AG04450 (cell line): ENCODE measurements around the gene CNTN1. TPM values are rescaled to one million over a fixed set of nuclear protein-coding genes. Genes with fewer than 3 reads are reported as not detected.

Experiments used
- CTCF ChIA-PET: fragments of 300-600, 350-600 bp; formaldehyde crosslinking; extraction: SDS; loops from one replicate; lab custom pipeline; 2022; ENCODE audit warnings: antibody characterized with exemption, inconsistent platforms; lab: Charles Lee
- POLR2A ChIA-PET: fragments of 350-600 bp; formaldehyde crosslinking; extraction: SDS; loops from one replicate; lab custom pipeline; 2021; ENCODE audit warnings: antibody characterized with exemption, inconsistent platforms; lab: Yijun Ruan, JAX
- DNase-seq: peaks from one replicate; pipeline ENCODE4 v3.0.0-alpha.2; 2011; ENCODE audit warnings: low read depth, low spot score
- H3K27ac ChIP-seq: one replicate; pipeline ENCODE4 v1.5.1; 2012; ENCODE audit warnings: low read depth, low read length, control low read depth
- H3K27me3 ChIP-seq: one replicate; pipeline ENCODE4 v1.6.0; 2012; ENCODE audit warnings: low read length; ENCODE audit not compliant: control insufficient read depth, insufficient read depth
- H3K4me3 ChIP-seq: 2 replicates; pipeline ENCODE4 v1.5.1; 2011; ENCODE audit warnings: mild to moderate bottlenecking, low read depth, low read length, control low read depth
- H3K9me3 ChIP-seq: 2 replicates; pipeline ENCODE4 v1.5.1; 2012; ENCODE audit warnings: low read length; ENCODE audit not compliant: control insufficient read depth, insufficient read depth
- polyA plus RNA-seq: library from polyadenylated mRNA; depleted of rRNA; stranded (reverse); fragments of >200 nt; gene quantifications from 2 replicates; pipeline ENCODE4 v1.2.3, GENCODE V29; 2011
- TF ChIP-seq, protein P1 (sequence below): IDR thresholded peaks from 2 replicates; pipeline ENCODE4 v1.5.1; 2011; ENCODE audit warnings: low read depth, low read length, control low read depth, inconsistent platforms

CNTN1 gene
- polyA plus RNA-seq, 1 experiment, result 0.19 TPM

DNA sequence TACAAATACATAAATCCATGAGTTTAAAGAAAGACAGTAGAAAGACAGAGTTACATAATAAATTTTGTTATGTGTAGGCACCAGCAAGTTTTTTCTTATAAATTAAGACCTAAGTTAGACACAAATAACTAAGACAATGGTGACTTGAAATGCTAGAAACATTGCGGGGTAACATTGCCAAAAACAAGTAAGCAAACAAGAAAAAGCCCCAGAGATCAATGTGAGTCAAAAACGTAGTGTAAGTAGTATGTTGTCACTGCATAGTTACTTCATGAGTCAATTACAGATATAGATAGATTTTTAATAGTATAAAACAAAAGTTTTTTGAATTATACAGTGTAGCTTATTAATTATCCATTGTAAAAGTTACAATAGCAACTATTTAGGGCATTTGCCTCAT is 83.4 kb downstream of the CNTN1 start:
- DNase-seq, result no peak
- no peaks in the 10 kb centered on the region for H3K27me3 ChIP-seq
- ChIA-PET CTCF (no interaction called here), POLR2A (no interaction called here)
- no peak overlapping the region for H3K27ac ChIP-seq
- no peaks in the 10 kb centered on the region for H3K9me3 ChIP-seq
- no peak overlapping the region for H3K4me3 ChIP-seq
- TF ChIP-seq, protein P1, sequence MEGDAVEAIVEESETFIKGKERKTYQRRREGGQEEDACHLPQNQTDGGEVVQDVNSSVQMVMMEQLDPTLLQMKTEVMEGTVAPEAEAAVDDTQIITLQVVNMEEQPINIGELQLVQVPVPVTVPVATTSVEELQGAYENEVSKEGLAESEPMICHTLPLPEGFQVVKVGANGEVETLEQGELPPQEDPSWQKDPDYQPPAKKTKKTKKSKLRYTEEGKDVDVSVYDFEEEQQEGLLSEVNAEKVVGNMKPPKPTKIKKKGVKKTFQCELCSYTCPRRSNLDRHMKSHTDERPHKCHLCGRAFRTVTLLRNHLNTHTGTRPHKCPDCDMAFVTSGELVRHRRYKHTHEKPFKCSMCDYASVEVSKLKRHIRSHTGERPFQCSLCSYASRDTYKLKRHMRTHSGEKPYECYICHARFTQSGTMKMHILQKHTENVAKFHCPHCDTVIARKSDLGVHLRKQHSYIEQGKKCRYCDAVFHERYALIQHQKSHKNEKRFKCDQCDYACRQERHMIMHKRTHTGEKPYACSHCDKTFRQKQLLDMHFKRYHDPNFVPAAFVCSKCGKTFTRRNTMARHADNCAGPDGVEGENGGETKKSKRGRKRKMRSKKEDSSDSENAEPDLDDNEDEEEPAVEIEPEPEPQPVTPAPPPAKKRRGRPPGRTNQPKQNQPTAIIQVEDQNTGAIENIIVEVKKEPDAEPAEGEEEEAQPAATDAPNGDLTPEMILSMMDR, result no peak

DNA sequence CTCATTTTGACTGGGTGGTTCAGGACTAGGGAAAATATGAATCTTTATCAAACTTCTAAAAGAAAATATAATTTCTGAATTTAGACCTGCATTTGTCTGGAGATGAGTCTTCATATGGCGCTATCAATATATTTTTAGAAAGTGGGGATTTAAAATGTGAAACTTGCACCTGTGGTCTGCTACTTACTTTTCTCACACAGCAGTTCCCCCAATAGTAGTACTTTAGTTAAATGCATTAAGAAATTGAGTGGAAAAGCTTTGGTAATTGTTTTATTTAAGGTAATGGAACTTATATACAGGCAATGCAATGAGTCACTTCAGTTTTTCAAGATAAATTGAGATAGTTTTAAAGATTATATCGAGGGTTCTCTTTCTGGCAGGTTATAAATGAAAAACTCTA is 91.9 kb downstream of the CNTN1 start:
- ChIA-PET CTCF (no interaction called here), POLR2A (no interaction called here)
- Histone ChIP-seq H3K27ac (no peak overlapping the region), H3K4me3 (no peak overlapping the region), H3K9me3 (no peaks in the 10 kb centered on the region), H3K27me3 (no peaks in the 10 kb centered on the region)
- TF ChIP-seq, protein P1, result no peak
- no peak for DNase-seq

DNA sequence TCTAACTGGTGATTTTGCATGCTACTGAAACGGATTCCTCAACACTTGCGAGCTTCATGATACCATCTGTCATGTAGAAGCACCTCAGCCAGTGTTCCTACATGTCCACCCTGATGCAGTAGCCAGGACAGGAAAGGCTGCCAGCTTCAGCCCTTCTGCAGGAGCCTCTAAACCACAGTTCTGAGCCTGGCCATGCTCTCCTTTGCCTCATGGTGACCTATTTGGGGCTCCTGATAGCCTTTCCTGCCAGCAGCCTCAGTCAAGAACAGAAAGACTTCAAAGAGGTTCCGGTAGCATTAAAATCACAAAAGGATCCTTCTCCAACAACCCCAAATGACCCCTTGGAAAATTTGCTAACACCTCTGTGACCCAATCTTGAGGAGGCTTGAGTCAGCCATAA is 96.0 kb downstream of the CNTN1 start:
- H3K27me3 ChIP-seq, result no peaks in the 10 kb centered on the region
- TF ChIP-seq, protein P1, result no peak
- H3K4me3 ChIP-seq, result no peak overlapping the region
- H3K27ac ChIP-seq, result no peak overlapping the region
- no peaks in the 10 kb centered on the region for H3K9me3 ChIP-seq
- ChIA-PET POLR2A (no interaction called here), CTCF (no interaction called here)
- DNase-seq, result no peak

DNA sequence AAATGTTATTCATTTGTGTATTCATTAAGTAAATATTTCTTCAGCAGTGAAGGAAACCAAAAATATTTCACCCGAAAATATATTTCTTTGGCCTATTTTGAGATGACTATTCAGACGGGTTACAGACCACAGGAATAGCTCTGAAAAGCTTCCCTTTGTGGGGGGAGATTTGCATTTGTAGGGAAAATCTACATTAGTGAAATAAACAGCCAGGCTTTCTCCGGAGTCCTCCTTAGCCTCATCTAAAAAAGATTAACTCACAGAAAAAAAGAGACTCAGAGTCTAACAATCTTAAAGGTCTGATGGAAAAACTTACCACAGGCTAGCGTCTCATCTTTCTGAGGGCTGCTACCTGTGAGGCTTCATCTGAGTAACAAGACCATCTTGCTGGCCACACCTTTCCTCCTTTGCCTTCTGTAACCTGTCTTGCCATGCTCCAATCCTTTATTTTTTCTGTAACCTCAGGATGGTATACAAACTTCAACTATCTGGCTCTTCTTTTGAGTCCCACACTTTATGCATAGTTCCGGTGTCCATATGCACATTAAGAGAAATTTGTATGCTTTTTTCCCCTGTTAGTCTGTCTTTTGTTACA is 100.7 kb downstream of the CNTN1 start:
- no peaks in the 10 kb centered on the region for H3K27me3 ChIP-seq
- ChIA-PET POLR2A (no interaction called here), CTCF (no interaction called here)
- TF ChIP-seq, protein P1, result no peak
- no peak for DNase-seq
- no peak overlapping the region for H3K27ac ChIP-seq
- H3K9me3 ChIP-seq, result no peaks in the 10 kb centered on the region
- H3K4me3 ChIP-seq, result no peak overlapping the region

DNA sequence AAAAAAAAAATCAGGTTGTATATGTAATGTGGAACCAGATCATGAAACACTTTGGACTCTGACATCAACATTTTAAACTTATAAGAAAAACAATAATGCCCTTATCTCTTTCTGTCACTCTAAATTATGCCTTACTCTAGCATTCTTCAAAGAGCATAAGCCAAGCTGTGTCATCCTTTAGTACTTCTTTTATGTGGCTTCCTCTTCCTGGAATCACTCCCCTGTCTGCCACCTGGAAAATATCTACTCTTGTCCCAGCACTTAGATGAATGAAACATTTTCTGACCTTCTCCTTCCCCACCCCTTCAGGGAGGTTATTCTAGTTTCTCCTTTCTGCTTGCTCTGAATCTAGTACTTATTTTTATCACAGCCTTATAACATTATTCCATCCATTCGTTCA is 101.2 kb downstream of the CNTN1 start:
- H3K27me3 ChIP-seq, result no peaks in the 10 kb centered on the region
- no peak for DNase-seq
- TF ChIP-seq, protein P1, result no peak
- ChIA-PET POLR2A (no interaction called here), CTCF (no interaction called here)
- no peak overlapping the region for H3K27ac ChIP-seq
- no peaks in the 10 kb centered on the region for H3K9me3 ChIP-seq
- H3K4me3 ChIP-seq, result no peak overlapping the region
